ENCODE results near the gene IPPK. TPM values are rescaled to one million over a fixed set of nuclear protein-coding genes. Genes with fewer than 3 reads are reported as not detected.

IPPK gene
- total and polyA plus RNA-seq, 2 donors (not counting 1 experiment from before 2014, with no cell fraction given), result 6.8 to 8.7 TPM

DNA sequence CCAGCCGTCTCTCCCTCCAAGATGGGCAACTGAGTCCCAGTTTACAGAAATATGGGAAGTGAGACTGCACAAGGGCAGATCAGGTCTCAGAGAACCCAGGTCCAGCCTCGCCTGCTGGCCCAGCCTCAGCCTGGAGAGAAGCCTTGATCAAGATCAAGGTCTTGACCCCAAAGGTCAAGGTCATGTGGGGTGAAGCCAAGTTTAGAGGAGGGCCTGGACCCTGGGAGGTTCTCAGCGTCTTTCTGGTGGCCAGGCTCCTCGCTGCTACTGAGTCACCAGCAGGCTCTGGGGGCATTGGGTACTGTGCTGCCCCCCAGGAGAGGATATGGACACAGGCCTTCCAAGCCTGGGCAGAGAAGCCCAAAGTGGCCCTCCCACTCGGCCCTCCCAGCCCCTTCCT, 8.8 kb downstream of the IPPK start:
- Mint-ChIP-seq H3K27me3 (no peaks in the 10 kb centered on the region), H3K4me1 (peaks cover 20% of the 10 kb centered on the region), H3K9me3 (ENCODE audit: insufficient read depth) (no peaks in the 10 kb centered on the region), H3K27ac (no peak overlapping the region), H3K4me3 (no peak overlapping the region)
- Histone ChIP-seq H2AFZ (ENCODE audit: insufficient read depth, low read depth, low read length, poor library complexity, severe bottlenecking) (no peak overlapping the region), H3K79me2 (ENCODE audit: control insufficient read depth, insufficient read depth, low read length) (peaks cover 90% of the 10 kb centered on the region), H3K4me1 (ENCODE audit: control insufficient read depth in 2 of 2, insufficient read depth in 2 of 2, low read length in 2 of 2) (peaks cover 0 to 4% of the 10 kb centered on the region in 2 donors), H3K4me2 (replicated peaks; ENCODE audit: low read depth, low read length, poor library complexity, severe bottlenecking) (no peak overlapping the region), H3K27me3 (replicated peaks in 1 of 4; ENCODE audit: control extremely low read depth in 1 of 4, control insufficient read depth in 3 of 4, insufficient read depth in 4 of 4, low read length in 3 of 4) (no peaks in the 10 kb centered on the region), H3K4me3 (ENCODE audit: control extremely low read depth in 1 of 5, extremely low read depth in 1 of 5, insufficient read depth in 1 of 5, low read depth in 2 of 5, low read length in 4 of 5) (no peak overlapping the region), H3K9ac (ENCODE audit: low read length) (no peak overlapping the region), H3K27ac (ENCODE audit: low read length in 2 of 2) (no peak overlapping the region), H3K9me3 (ENCODE audit: control extremely low read depth in 1 of 3, control insufficient read depth in 2 of 3, insufficient read depth in 1 of 3, low read length in 2 of 3) (no peaks in the 10 kb centered on the region), H4K20me1 (ENCODE audit: control insufficient read depth, insufficient read depth, low read length, poor library complexity, severe bottlenecking) (peaks cover 37% of the 10 kb centered on the region), H3K36me3 (replicated peaks in 1 of 2; ENCODE audit: control extremely low read depth in 1 of 2, control insufficient read depth in 1 of 2, extremely low read depth in 1 of 2, insufficient read depth in 2 of 2, low read length in 1 of 2) (peaks cover 0 to 24% of the 10 kb centered on the region in 2 experiments)
- DNase-seq (no peak), ATAC-seq (ENCODE audit: low read depth) (no peak)
- intact Hi-C loops (cut with micrococcal nuclease), result no loop called here
- POLR2A ChIA-PET, result no interaction called here
- CTCF ChIA-PET, result no interaction called here
- TF ChIP-seq, protein P1, sequence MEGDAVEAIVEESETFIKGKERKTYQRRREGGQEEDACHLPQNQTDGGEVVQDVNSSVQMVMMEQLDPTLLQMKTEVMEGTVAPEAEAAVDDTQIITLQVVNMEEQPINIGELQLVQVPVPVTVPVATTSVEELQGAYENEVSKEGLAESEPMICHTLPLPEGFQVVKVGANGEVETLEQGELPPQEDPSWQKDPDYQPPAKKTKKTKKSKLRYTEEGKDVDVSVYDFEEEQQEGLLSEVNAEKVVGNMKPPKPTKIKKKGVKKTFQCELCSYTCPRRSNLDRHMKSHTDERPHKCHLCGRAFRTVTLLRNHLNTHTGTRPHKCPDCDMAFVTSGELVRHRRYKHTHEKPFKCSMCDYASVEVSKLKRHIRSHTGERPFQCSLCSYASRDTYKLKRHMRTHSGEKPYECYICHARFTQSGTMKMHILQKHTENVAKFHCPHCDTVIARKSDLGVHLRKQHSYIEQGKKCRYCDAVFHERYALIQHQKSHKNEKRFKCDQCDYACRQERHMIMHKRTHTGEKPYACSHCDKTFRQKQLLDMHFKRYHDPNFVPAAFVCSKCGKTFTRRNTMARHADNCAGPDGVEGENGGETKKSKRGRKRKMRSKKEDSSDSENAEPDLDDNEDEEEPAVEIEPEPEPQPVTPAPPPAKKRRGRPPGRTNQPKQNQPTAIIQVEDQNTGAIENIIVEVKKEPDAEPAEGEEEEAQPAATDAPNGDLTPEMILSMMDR (IDR thresholded peaks at IDR 0.05), result no peak
- no peak for TF ChIP-seq EZH2 (IDR thresholded peaks at IDR 0.05; ENCODE audit: borderline replicate concordance, insufficient read depth, low read depth, low read length, poor library complexity, severe bottlenecking)
- 100% methylated on average over 4 of the region's 5 CpGs for WGBS (ENCODE audit: insufficient coverage)

DNA sequence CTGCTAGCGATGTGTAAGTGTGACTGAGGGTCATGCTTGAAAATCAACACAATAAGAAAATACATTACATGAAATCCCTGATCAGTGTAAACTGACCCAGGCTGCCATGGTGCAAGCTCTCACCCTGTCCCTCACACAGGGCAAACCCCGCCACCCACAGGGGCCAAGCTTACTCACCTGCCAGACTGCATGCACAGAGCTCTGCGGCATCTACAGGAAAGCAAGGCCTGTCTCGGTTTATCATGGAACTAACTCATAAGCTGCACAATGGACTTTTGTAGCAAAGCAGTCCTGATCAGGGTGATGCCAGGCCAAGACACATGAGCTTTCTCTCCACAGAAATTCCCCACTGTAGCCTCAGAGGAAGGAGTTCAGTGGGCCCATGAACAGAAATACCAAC, 9.7 kb downstream of the IPPK start:
- H3K27me3 Mint-ChIP-seq, result no peaks in the 10 kb centered on the region
- H2AFZ ChIP-seq (ENCODE audit: insufficient read depth, low read depth, low read length, poor library complexity, severe bottlenecking), result no peak overlapping the region
- peaks cover 0 to 4% of the 10 kb centered on the region in 2 donors for H3K4me1 ChIP-seq (ENCODE audit: control insufficient read depth in 2 of 2, insufficient read depth in 2 of 2, low read length in 2 of 2)
- H3K4me3 ChIP-seq (ENCODE audit: control extremely low read depth in 1 of 5, extremely low read depth in 1 of 5, insufficient read depth in 1 of 5, low read depth in 2 of 5, low read length in 4 of 5), result no peak overlapping the region
- no peak overlapping the region for H3K27ac Mint-ChIP-seq
- H3K27ac ChIP-seq (ENCODE audit: low read length in 2 of 2), result no peak overlapping the region
- ATAC-seq (ENCODE audit: low read depth), result no peak
- no peaks in the 10 kb centered on the region for H3K9me3 ChIP-seq (ENCODE audit: control extremely low read depth in 1 of 3, control insufficient read depth in 2 of 3, insufficient read depth in 1 of 3, low read length in 2 of 3)
- WGBS (ENCODE audit: insufficient coverage), result 100% methylated on average over 4 of the region's 4 CpGs
- no peaks in the 10 kb centered on the region for H3K9me3 Mint-ChIP-seq (ENCODE audit: insufficient read depth)
- no peak overlapping the region for H3K4me3 Mint-ChIP-seq
- peaks cover 19% of the 10 kb centered on the region for H3K4me1 Mint-ChIP-seq
- H4K20me1 ChIP-seq (ENCODE audit: control insufficient read depth, insufficient read depth, low read length, poor library complexity, severe bottlenecking), result peaks cover 37% of the 10 kb centered on the region
- H3K27me3 ChIP-seq (replicated peaks in 1 of 4; ENCODE audit: control extremely low read depth in 1 of 4, control insufficient read depth in 3 of 4, insufficient read depth in 4 of 4, low read length in 3 of 4), result no peaks in the 10 kb centered on the region
- H3K9ac ChIP-seq (ENCODE audit: low read length), result no peak overlapping the region
- intact Hi-C loops (cut with micrococcal nuclease), result no loop called here
- H3K4me2 ChIP-seq (replicated peaks; ENCODE audit: low read depth, low read length, poor library complexity, severe bottlenecking), result no peak overlapping the region
- CTCF ChIA-PET, result no interaction called here
- H3K36me3 ChIP-seq (replicated peaks in 1 of 2; ENCODE audit: control extremely low read depth in 1 of 2, control insufficient read depth in 1 of 2, extremely low read depth in 1 of 2, insufficient read depth in 2 of 2, low read length in 1 of 2), result peaks cover 0 to 33% of the 10 kb centered on the region in 2 experiments
- POLR2A ChIA-PET, result no interaction called here
- H3K79me2 ChIP-seq (ENCODE audit: control insufficient read depth, insufficient read depth, low read length), result peaks cover 85% of the 10 kb centered on the region
- no peak for DNase-seq
- TF ChIP-seq, protein P1 (IDR thresholded peaks at IDR 0.05), result no peak
- no peak for TF ChIP-seq EZH2 (IDR thresholded peaks at IDR 0.05; ENCODE audit: borderline replicate concordance, insufficient read depth, low read depth, low read length, poor library complexity, severe bottlenecking)
